Caco-2 (cell line): ENCODE results near the gene APOL1. TPM values are rescaled to one million over a fixed set of nuclear protein-coding genes. Genes with fewer than 3 reads are reported as not detected.

Source experiments
- BruUV-seq: library from RNA; stranded (reverse); fragments of 400-500 nt; replicated peaks from 2 replicates; lab custom pipeline; 2021; lab: Mats Ljungman, UMichigan
- CTCF ChIA-PET: fragments of 300-600 bp; sonication (Branson Sonifier 250); formaldehyde crosslinking; loops from one replicate; lab custom pipeline; 2022; ENCODE audit warnings: antibody characterized with exemption; lab: Charles Lee
- POLR2A ChIA-PET: fragments of 300-600 bp; sonication (Branson Sonifier 250); formaldehyde crosslinking; loops from one replicate; lab custom pipeline; 2022; ENCODE audit warnings: antibody characterized with exemption; lab: Charles Lee
- DNase-seq, 2 experiments: peaks; one replicate each; pipeline versions ENCODE4 v3.0.0 to v3.0.0-alpha.2; 2020 to 2022
- H3K27me3 ChIP-seq: replicated peaks from 2 replicates; pipeline ENCODE4 v1.6.0; 2011; ENCODE audit warnings: low read length; ENCODE audit not compliant: control insufficient read depth, insufficient read depth
- H3K36me3 ChIP-seq: 2 replicates; pipeline ENCODE4 v1.5.1; 2011; ENCODE audit warnings: low read length; ENCODE audit not compliant: control insufficient read depth, insufficient read depth
- H3K4me1 ChIP-seq: fragments of 250-450 bp; sonication (Bioruptor Pico); 2 replicates; pipeline ENCODE4 v1.5.1; 2020; ENCODE audit warnings: mild to moderate bottlenecking
- H3K4me3 ChIP-seq: 2 replicates; pipeline ENCODE4 v1.5.1; 2011; ENCODE audit warnings: low read depth, mild to moderate bottlenecking, control low read depth, low read length
- H3K9me3 ChIP-seq: fragments of 250-450 bp; sonication (Bioruptor Pico); 2 replicates; pipeline ENCODE4 v1.5.1; 2020; ENCODE audit warnings: mild to moderate bottlenecking, moderate library complexity
- H3K27ac Mint-ChIP-seq: one replicate; pipeline ENCODE4 v1.8.0; 2022; ENCODE audit warnings: mixed read lengths; ENCODE audit not compliant: unreplicated experiment
- H3K27me3 Mint-ChIP-seq: one replicate; pipeline ENCODE4 v1.8.0; 2022; ENCODE audit warnings: mixed read lengths; ENCODE audit not compliant: insufficient read depth, unreplicated experiment
- H3K36me3 Mint-ChIP-seq: one replicate; pipeline ENCODE4 v1.8.0; 2022; ENCODE audit warnings: mild to moderate bottlenecking, mixed read lengths; ENCODE audit not compliant: insufficient read depth, unreplicated experiment
- H3K4me1 Mint-ChIP-seq: one replicate; pipeline ENCODE4 v1.8.0; 2022; ENCODE audit warnings: low read depth, mixed read lengths; ENCODE audit not compliant: unreplicated experiment
- H3K4me3 Mint-ChIP-seq: one replicate; pipeline ENCODE4 v1.8.0; 2022; ENCODE audit warnings: mild to moderate bottlenecking, moderate library complexity, mixed read lengths; ENCODE audit not compliant: unreplicated experiment
- H3K9me3 Mint-ChIP-seq: one replicate; pipeline ENCODE4 v1.8.0; 2022; ENCODE audit warnings: mixed read lengths; ENCODE audit not compliant: unreplicated experiment
- CTCF ChIP-seq, 2 experiments: fragments of 200-600 bp in 1 of 2; IDR thresholded peaks; 1 replicate in 1 of 2; 2 replicates in 1 of 2; pipeline versions ENCODE4 v1.5.1 to v1.8.0; 2011 to 2022; ENCODE audit warnings: antibody characterized with exemption in 1 of 2, control low read depth in 1 of 2, inconsistent platforms in 1 of 2, low read depth in 1 of 2, low read length in 1 of 2, mild to moderate bottlenecking in 1 of 2, moderate library complexity in 1 of 2; ENCODE audit not compliant: insufficient read depth in 1 of 2, severe bottlenecking in 1 of 2, unreplicated experiment in 1 of 2
- intact Hi-C: fragments of 100-400 bp; cut with micrococcal nuclease; formaldehyde crosslinking; loops from one replicate; pipeline ENCODE4 v1.10.0; 2022; ENCODE audit not compliant: unreplicated experiment
- total RNA-seq: library from RNA; stranded (reverse); gene quantifications from 2 replicates; pipeline ENCODE4 v1.2.3, GENCODE V29; 2022

Gene APOL1
- total RNA-seq, 1 experiment from 2014 or later: 0.39 TPM

- Histone ChIP-seq H3K27me3 (no peaks in the 10 kb centered on the region), H3K4me1 (no peaks in the 10 kb centered on the region), H3K36me3 (peaks cover 22% of the 10 kb centered on the region), H3K9me3 (no peaks in the 10 kb centered on the region), H3K4me3 (no peak overlapping the region)
- BruUV-seq: TSS peak; percentile 87
- Mint-ChIP-seq H3K36me3 (peaks cover 97% of the 10 kb centered on the region), H3K4me1 (no peaks in the 10 kb centered on the region), H3K27ac (no peak overlapping the region), H3K27me3 (no peaks in the 10 kb centered on the region), H3K4me3 (no peak overlapping the region), H3K9me3 (no peaks in the 10 kb centered on the region)
- no peak for DNase-seq
- no peak for TF ChIP-seq CTCF (IDR thresholded peaks at IDR 0.05; ENCODE audit: insufficient read depth in 1 of 2, low read depth in 1 of 2, low read length in 1 of 2, severe bottlenecking in 1 of 2, unreplicated experiment in 1 of 2)
- POLR2A ChIA-PET: no interaction called here
- CTCF ChIA-PET: interaction anchor here (0.5 kb wide), 1 partner anchor 131 kb away, joined by 7 read pairs; no protein-coding TSS in a partner anchor
- intact Hi-C loops: no loop called here
These were observed 40.8 kb downstream of the APOL1 start for GRCh38 chr22:36293606-36294292.

DNA sequence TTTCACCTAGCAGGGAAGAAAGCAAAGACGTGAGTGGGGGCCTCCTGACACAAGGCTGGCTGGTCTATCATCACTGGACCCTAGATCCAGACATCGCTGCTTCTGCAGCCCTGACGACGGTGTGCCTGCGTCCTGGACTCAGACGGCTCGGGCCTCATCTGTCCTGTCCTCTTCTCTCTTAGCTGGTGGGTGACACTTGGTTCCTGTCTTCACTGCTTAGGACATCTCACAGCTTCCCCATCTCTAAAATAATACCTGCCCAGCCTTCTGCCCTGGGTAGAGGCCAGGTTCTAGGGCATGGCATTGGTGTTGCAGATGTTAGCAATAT lies 41.3 kb downstream of the APOL1 start:
- TF ChIP-seq CTCF (IDR thresholded peaks at IDR 0.05; ENCODE audit: insufficient read depth in 1 of 2, low read depth in 1 of 2, low read length in 1 of 2, severe bottlenecking in 1 of 2, unreplicated experiment in 1 of 2): no peak
- H3K27me3 Mint-ChIP-seq: no peaks in the 10 kb centered on the region
- no peak for DNase-seq
- H3K4me3 Mint-ChIP-seq: no peak overlapping the region
- peaks cover 97% of the 10 kb centered on the region for H3K36me3 Mint-ChIP-seq
- peaks cover 20% of the 10 kb centered on the region for H3K36me3 ChIP-seq
- no peak overlapping the region for H3K27ac Mint-ChIP-seq
- no peaks in the 10 kb centered on the region for H3K9me3 Mint-ChIP-seq
- intact Hi-C loops: no loop called here
- H3K4me1 ChIP-seq: no peaks in the 10 kb centered on the region
- H3K4me1 Mint-ChIP-seq: no peaks in the 10 kb centered on the region
- ChIA-PET CTCF (no interaction called here), POLR2A (no interaction called here)
- no peak overlapping the region for H3K4me3 ChIP-seq
- H3K27me3 ChIP-seq: no peaks in the 10 kb centered on the region
- no peaks in the 10 kb centered on the region for H3K9me3 ChIP-seq
- no TSS peak for BruUV-seq

DNA sequence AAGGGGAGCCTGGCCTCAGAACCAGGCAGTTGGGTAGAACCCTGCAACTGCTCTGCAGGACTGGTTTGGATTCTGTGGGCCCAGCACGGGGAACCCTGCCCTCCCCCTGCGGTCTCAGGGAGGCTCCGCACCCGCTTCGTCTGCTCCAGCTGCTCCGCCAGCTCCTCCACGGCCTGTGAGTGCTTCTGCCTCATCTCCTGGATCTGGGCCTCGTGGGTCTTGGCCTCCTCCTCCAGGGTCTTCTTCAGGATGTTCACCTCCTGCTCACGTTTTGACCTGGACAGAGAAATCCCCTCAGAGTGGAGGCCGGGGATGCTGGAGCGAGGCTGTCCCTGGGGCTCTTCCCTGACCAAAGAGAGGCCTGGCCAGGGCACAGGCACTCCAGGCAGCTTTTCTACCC lies 41.9 kb downstream of the APOL1 start:
- Histone ChIP-seq H3K4me3 (no peak overlapping the region), H3K4me1 (no peaks in the 10 kb centered on the region), H3K9me3 (no peaks in the 10 kb centered on the region), H3K36me3 (peaks cover 15% of the 10 kb centered on the region), H3K27me3 (no peaks in the 10 kb centered on the region)
- no TSS peak for BruUV-seq
- DNase-seq: no peak
- intact Hi-C loops: no loop called here
- ChIA-PET CTCF (no interaction called here), POLR2A (no interaction called here)
- Mint-ChIP-seq H3K9me3 (no peaks in the 10 kb centered on the region), H3K27ac (no peak overlapping the region), H3K4me3 (no peak overlapping the region), H3K36me3 (peaks cover 97% of the 10 kb centered on the region), H3K4me1 (no peaks in the 10 kb centered on the region), H3K27me3 (no peaks in the 10 kb centered on the region)
- TF ChIP-seq CTCF (IDR thresholded peaks at IDR 0.05; ENCODE audit: insufficient read depth in 1 of 2, low read depth in 1 of 2, low read length in 1 of 2, severe bottlenecking in 1 of 2, unreplicated experiment in 1 of 2): no peak
